ENCODE results near the gene NDUFV2. TPM values are rescaled to one million over a fixed set of nuclear protein-coding genes. Genes with fewer than 3 reads are reported as not detected.

The NDUFV2 gene
- total and polyA plus RNA-seq, 2 of the 13 experiments (the other 11 are each of a cell fraction or from before 2014, with no cell fraction given), result 216 to 299 TPM

GRCh38 chr18:9102508-9103375 lies at the start of gene NDUFV2 (continued):
- 0 out of 2 replicates have a peak, but pooled peaks have one; percentile 58 for TF ChIP-seq KAT7 (CRISPR knock-in tag; IDR thresholded peaks at IDR 0.05; ENCODE audit: borderline replicate concordance)
- peak; percentile 52; the same call in 1 of the 2 replicates for TF ChIP-seq ZNF770 (CRISPR knock-in tag; IDR thresholded peaks at IDR 0.05)
- no peak for TF ChIP-seq ZNF720 (CRISPR knock-in tag; IDR thresholded peaks at IDR 0.05)
- 0 out of 2 replicates have a peak, but pooled peaks have one; percentile 54 for TF ChIP-seq PCBP1 (IDR thresholded peaks at IDR 0.05; ENCODE audit: borderline replicate concordance, low read depth, low read length)
- no peak for TF ChIP-seq ZUFSP (CRISPR knock-in tag; IDR thresholded peaks at IDR 0.05; ENCODE audit: borderline replicate concordance)
- peak; percentile 59 for TF ChIP-seq HNRNPLL (IDR thresholded peaks at IDR 0.05; ENCODE audit: low read depth, low read length, poor library complexity, severe bottlenecking)
- TF ChIP-seq TARDBP (CRISPR knock-in tag; IDR thresholded peaks at IDR 0.05), result peak; percentile 93
- no peak for TF ChIP-seq ZEB1 (IDR thresholded peaks at IDR 0.05; ENCODE audit: insufficient replicate concordance, low read depth)
- no peak for TF ChIP-seq RFXANK (CRISPR knock-in tag; IDR thresholded peaks at IDR 0.05)
- TF ChIP-seq GPBP1L1 (CRISPR knock-in tag; IDR thresholded peaks at IDR 0.05), result no peak
- TF ChIP-seq SIN3A (IDR thresholded peaks at IDR 0.05; ENCODE audit: borderline replicate concordance, low read depth, low read length), result 0 out of 2 replicates have a peak, but pooled peaks have one; percentile 39
- TF ChIP-seq KDM5B (CRISPR knock-in tag; IDR thresholded peaks at IDR 0.05; ENCODE audit: borderline replicate concordance), result peak; percentile 88; the same call in 1 of the 2 replicates
- 0 out of 2 replicates have a peak, but pooled peaks have one; percentile 15 for TF ChIP-seq ATF2 (CRISPR knock-in tag; IDR thresholded peaks at IDR 0.05)
- TF ChIP-seq GABPA (IDR thresholded peaks at IDR 0.05; ENCODE audit: low read depth, low read length), result no peak
- no peak for TF ChIP-seq GABPA (CRISPR knock-in tag; IDR thresholded peaks at IDR 0.05; ENCODE audit: low read depth)
- TF ChIP-seq SOX5 (CRISPR knock-in tag; IDR thresholded peaks at IDR 0.05; ENCODE audit: borderline replicate concordance), result peak; percentile 26; the same call in 1 of the 2 replicates
- TF ChIP-seq ZNF414 (CRISPR knock-in tag; IDR thresholded peaks at IDR 0.05), result no peak
- no peak for TF ChIP-seq SP1 (IDR thresholded peaks at IDR 0.05)
- peak; percentile 82 for TF ChIP-seq SP1 (CRISPR knock-in tag; IDR thresholded peaks at IDR 0.05)
- peak; percentile 81 for TF ChIP-seq GABPB1 (CRISPR knock-in tag; IDR thresholded peaks at IDR 0.05)
- TF ChIP-seq NR2F1 (CRISPR knock-in tag; IDR thresholded peaks at IDR 0.05), result no peak
- no peak for TF ChIP-seq U2AF2 (IDR thresholded peaks at IDR 0.05; ENCODE audit: low read depth, low read length)
- TF ChIP-seq PAX8 (CRISPR knock-in tag; IDR thresholded peaks at IDR 0.05; ENCODE audit: borderline replicate concordance), result peak; percentile 86; the same call in 1 of the 2 replicates
